K562 (cell line): ENCODE data around the gene CHD8. TPM values are rescaled to one million over a fixed set of nuclear protein-coding genes. Genes with fewer than 3 reads are reported as not detected.

Experiments
- BRCA1 ChIP-seq, 2 experiments: fragments of 450-650 bp in 1 of 2; sonication (generic) in 1 of 2; formaldehyde crosslinking in 1 of 2; IDR thresholded peaks; 2 replicates each; pipeline versions ENCODE4 v1.5.0 to v1.6.1; 2017 to 2020; ENCODE audit warnings: mild to moderate bottlenecking in 1 of 2, missing genetic modification reagents in 1 of 2
- CXXC5 ChIP-seq: fragments of 250-450 bp; sonication (Bioruptor Pico); IDR thresholded peaks from 2 replicates; pipeline ENCODE4 v1.8.0; 2022; ENCODE audit warnings: inconsistent platforms, mild to moderate bottlenecking, moderate library complexity
- DDX20 ChIP-seq: fragments of 450-650 bp; IDR thresholded peaks from 2 replicates; pipeline ENCODE4 v1.6.1; 2016; ENCODE audit warnings: missing genetic modification characterization, low read depth, mild to moderate bottlenecking, missing compliant biosample characterization, moderate library complexity
- GTF2A2 ChIP-seq: IDR thresholded peaks from 2 replicates; pipeline ENCODE4 v1.6.1; 2016; ENCODE audit warnings: mild to moderate bottlenecking, missing genetic modification characterization, missing compliant biosample characterization
- JUN ChIP-seq, 2 experiments: sonication (generic) in 1 of 2; formaldehyde crosslinking in 1 of 2; IDR thresholded peaks; 2 replicates each; pipeline versions ENCODE4 v1.6.1 to v1.8.0; 2012 to 2022; ENCODE audit warnings: borderline replicate concordance in 2 of 2, mild to moderate bottlenecking in 2 of 2, improper control_type of control experiment in 1 of 2, low read depth in 1 of 2, low read length in 1 of 2, missing genetic modification reagents in 1 of 2
- JUND ChIP-seq, 2 experiments: IDR thresholded peaks; 2 replicates in 1 of 2; 3 replicates in 1 of 2; pipeline ENCODE4 v1.6.1; 2011; ENCODE audit warnings: borderline replicate concordance in 2 of 2, low read depth in 2 of 2, low read length in 2 of 2, improper control_type of control experiment in 1 of 2, missing biosample characterization in 1 of 2, missing genetic modification characterization in 1 of 2, missing genetic modification reagents in 1 of 2
- KAT7 ChIP-seq: sonication (generic); formaldehyde crosslinking; IDR thresholded peaks from 2 replicates; pipeline ENCODE4 v1.8.0; 2022; ENCODE audit warnings: missing genetic modification reagents, mild to moderate bottlenecking, borderline replicate concordance
- KDM1A ChIP-seq, 2 experiments: fragments of 450-650 bp; IDR thresholded peaks; 2 replicates each; pipeline ENCODE4 v1.6.1; 2016; ENCODE audit warnings: mild to moderate bottlenecking in 2 of 2
- MCM3 ChIP-seq: fragments of 450-650 bp; IDR thresholded peaks from 2 replicates; pipeline ENCODE4 v1.6.1; 2016
- NBN ChIP-seq: fragments of 450-650 bp; IDR thresholded peaks from 2 replicates; pipeline ENCODE4 v1.6.1; 2016; ENCODE audit warnings: low read depth, mild to moderate bottlenecking
- NFRKB ChIP-seq: fragments of 450-650 bp; IDR thresholded peaks from 2 replicates; pipeline ENCODE4 v1.6.1; 2016; ENCODE audit warnings: low read depth
- STAT6 ChIP-seq: sonication (generic); formaldehyde crosslinking; IDR thresholded peaks from 2 replicates; pipeline ENCODE4 v1.8.1; 2023; ENCODE audit warnings: mild to moderate bottlenecking, missing genetic modification reagents
- ZNF584 ChIP-seq: fragments of 200-800 bp; sonication (Bioruptor generic); IDR thresholded peaks from 2 replicates; pipeline ENCODE4 v1.6.1; 2016; ENCODE audit warnings: low read depth, mild to moderate bottlenecking, missing genetic modification characterization, missing compliant biosample characterization
- polyA plus RNA-seq, 8 experiments: library from polyadenylated mRNA; depleted of rRNA in 4 of 8; stranded (reverse) in 5 of 8; unstranded in 3 of 8; fragments of >200 nt; fragmentation: Nextera tagmentation in 2 of 8; fragmentation: Illumina TruSeq in 1 of 8; extraction: Ambion mirVana in 2 of 8; extraction: Trizol in 1 of 8; gene quantifications; 2 replicates each; pipeline versions ENCODE4 v1.2.1 to v1.2.3, GENCODE V29; 2011 to 2014; ENCODE audit warnings: inconsistent platforms in 1 of 8, missing spikeins in 1 of 8
- total RNA-seq, 7 experiments: library from RNA; depleted of rRNA in 6 of 7; stranded (reverse); fragments of >200 nt in 6 of 7; fragmentation: Illumina TruSeq in 2 of 7; extraction: Trizol in 2 of 7; gene quantifications; 2 replicates each; pipeline versions ENCODE4 v1.2.1 to v1.2.3, GENCODE V29; 2011 to 2021; ENCODE audit warnings: low replicate concordance in 1 of 7
- TF ChIP-seq, protein P1 (sequence below): IDR thresholded peaks from 2 replicates; pipeline ENCODE4 v1.6.1; 2011; ENCODE audit warnings: borderline replicate concordance, low read depth, mild to moderate bottlenecking, moderate library complexity, low read length; ENCODE audit not compliant: insufficient read depth, poor library complexity, severe bottlenecking
- TF ChIP-seq, protein P2 (sequence below): fragments of 450-650 bp; IDR thresholded peaks from one replicate; pipeline ENCODE4 v1.6.1; 2018; ENCODE audit warnings: mild to moderate bottlenecking, moderate library complexity; ENCODE audit not compliant: partially characterized antibody
- TF ChIP-seq, protein P3 (sequence below): fragments of 450-650 bp; IDR thresholded peaks from 2 replicates; pipeline ENCODE4 v1.6.1; 2018; ENCODE audit not compliant: partially characterized antibody

The CHD8 gene
- total and polyA plus RNA-seq, 9 of the 15 experiments (the other 6 are each of a cell fraction or from before 2014, with no cell fraction given): 11.1 to 51.2 (median 32.8) TPM

DNA sequence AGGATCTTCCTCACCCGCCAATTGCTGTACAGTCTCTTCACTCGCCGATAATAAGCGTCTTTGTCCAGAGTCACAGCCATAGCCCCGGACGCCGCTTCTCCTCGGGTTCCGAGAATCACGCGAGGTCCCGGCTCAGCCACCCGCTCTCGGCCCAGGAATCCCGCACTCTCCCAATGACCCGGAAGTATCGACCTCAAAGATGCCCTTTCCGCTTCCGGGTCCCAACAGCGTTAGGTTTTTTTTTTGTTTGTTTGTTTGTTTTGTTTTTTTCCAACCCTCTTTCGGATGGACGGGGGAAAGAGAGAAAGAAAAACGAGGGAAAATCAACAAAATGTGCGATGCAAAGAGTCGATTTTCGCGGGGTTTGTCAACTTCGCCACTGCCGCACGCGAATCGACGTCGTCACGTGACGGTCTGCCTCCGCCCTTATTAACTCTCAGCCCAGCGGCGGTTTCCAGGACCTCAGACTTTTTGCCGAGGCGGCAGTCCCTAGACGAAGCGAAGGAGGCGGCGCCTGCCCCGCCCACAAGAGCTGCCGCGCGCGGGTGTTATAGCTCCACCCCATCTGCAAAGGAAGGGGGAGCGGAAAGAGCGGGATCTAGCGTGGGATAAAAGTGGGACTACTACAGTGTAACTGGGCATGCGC lies 72.0 kb downstream of the CHD8 start, which contains the start of gene SUPT16H (continued):
- TF ChIP-seq STAT6 (CRISPR knock-in tag) (no peak), JUN (IDR thresholded peaks at IDR 0.05; ENCODE audit: borderline replicate concordance, low read depth, low read length) (no peak), JUN (CRISPR knock-in tag; IDR thresholded peaks at IDR 0.05; ENCODE audit: borderline replicate concordance) (no peak), KDM1A (IDR thresholded peaks at IDR 0.05) (no peak), JUND (IDR thresholded peaks at IDR 0.05; ENCODE audit: borderline replicate concordance, low read depth, low read length) (no peak), JUND (tag; IDR thresholded peaks at IDR 0.05; ENCODE audit: borderline replicate concordance, low read depth, low read length) (no peak), NFRKB (no peak), ZNF584 (CRISPR knock-in tag) (no peak), CXXC5 (CRISPR knock-in tag) (peak; percentile 91), GTF2A2 (tag) (no peak), DDX20 (no peak), KAT7 (no peak), BRCA1 (IDR thresholded peaks at IDR 0.05) (no peak), BRCA1 (CRISPR knock-in tag; IDR thresholded peaks at IDR 0.05) (no peak), MCM3 (no peak), NBN (peak; percentile 37; the same call in 1 of the 2 replicates)
- TF ChIP-seq, protein P1, sequence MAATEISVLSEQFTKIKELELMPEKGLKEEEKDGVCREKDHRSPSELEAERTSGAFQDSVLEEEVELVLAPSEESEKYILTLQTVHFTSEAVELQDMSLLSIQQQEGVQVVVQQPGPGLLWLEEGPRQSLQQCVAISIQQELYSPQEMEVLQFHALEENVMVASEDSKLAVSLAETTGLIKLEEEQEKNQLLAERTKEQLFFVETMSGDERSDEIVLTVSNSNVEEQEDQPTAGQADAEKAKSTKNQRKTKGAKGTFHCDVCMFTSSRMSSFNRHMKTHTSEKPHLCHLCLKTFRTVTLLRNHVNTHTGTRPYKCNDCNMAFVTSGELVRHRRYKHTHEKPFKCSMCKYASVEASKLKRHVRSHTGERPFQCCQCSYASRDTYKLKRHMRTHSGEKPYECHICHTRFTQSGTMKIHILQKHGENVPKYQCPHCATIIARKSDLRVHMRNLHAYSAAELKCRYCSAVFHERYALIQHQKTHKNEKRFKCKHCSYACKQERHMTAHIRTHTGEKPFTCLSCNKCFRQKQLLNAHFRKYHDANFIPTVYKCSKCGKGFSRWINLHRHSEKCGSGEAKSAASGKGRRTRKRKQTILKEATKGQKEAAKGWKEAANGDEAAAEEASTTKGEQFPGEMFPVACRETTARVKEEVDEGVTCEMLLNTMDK: no peak
- TF ChIP-seq, protein P2, sequence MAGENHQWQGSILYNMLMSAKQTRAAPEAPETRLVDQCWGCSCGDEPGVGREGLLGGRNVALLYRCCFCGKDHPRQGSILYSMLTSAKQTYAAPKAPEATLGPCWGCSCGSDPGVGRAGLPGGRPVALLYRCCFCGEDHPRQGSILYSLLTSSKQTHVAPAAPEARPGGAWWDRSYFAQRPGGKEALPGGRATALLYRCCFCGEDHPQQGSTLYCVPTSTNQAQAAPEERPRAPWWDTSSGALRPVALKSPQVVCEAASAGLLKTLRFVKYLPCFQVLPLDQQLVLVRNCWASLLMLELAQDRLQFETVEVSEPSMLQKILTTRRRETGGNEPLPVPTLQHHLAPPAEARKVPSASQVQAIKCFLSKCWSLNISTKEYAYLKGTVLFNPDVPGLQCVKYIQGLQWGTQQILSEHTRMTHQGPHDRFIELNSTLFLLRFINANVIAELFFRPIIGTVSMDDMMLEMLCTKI: no peak
- TF ChIP-seq, protein P3, sequence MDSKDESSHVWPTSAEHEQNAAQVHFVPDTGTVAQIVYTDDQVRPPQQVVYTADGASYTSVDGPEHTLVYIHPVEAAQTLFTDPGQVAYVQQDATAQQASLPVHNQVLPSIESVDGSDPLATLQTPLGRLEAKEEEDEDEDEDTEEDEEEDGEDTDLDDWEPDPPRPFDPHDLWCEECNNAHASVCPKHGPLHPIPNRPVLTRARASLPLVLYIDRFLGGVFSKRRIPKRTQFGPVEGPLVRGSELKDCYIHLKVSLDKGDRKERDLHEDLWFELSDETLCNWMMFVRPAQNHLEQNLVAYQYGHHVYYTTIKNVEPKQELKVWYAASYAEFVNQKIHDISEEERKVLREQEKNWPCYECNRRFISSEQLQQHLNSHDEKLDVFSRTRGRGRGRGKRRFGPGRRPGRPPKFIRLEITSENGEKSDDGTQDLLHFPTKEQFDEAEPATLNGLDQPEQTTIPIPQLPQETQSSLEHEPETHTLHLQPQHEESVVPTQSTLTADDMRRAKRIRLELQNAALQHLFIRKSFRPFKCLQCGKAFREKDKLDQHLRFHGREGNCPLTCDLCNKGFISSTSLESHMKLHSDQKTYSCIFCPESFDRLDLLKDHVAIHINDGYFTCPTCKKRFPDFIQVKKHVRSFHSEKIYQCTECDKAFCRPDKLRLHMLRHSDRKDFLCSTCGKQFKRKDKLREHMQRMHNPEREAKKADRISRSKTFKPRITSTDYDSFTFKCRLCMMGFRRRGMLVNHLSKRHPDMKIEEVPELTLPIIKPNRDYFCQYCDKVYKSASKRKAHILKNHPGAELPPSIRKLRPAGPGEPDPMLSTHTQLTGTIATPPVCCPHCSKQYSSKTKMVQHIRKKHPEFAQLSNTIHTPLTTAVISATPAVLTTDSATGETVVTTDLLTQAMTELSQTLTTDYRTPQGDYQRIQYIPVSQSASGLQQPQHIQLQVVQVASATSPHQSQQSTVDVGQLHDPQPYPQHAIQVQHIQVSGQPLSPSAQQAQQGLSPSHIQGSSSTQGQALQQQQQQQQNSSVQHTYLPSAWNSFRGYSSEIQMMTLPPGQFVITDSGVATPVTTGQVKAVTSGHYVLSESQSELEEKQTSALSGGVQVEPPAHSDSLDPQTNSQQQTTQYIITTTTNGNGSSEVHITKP: no peak
